GM21619 (cell line): ENCODE data around the gene TCAP.
"Not testable (repeated sequence)": the region's sequence is repeated elsewhere in the genome, so short reads cannot be mapped to it uniquely, and the experiment has no call there.

Experiments used
- ATAC-seq: cut with Tn5 transposase; IDR thresholded peaks from one replicate; pipeline ENCODE4 v1.9.1; 2021; ENCODE audit not compliant: unreplicated experiment

TCAP gene

GRCh38 chr17:39702901-39703893 is 38.0 kb downstream of the TCAP start:
- no peak for ATAC-seq

- no peak for ATAC-seq
Measured at GRCh38 chr17:39703913-39704312, 38.8 kb downstream of the TCAP start.

- no peak for ATAC-seq
Measured at GRCh38 chr17:39704821-39705551, 39.8 kb downstream of the TCAP start.

GRCh38 chr17:39705786-39706348 is 40.7 kb downstream of the TCAP start:
- ATAC-seq: no peak

- no peak for ATAC-seq
Measured at GRCh38 chr17:39706383-39706782, 41.2 kb downstream of the TCAP start.

- ATAC-seq: no peak
Measured at GRCh38 chr17:39706921-39707337, 41.8 kb downstream of the TCAP start.

- no peak for ATAC-seq
Measured at GRCh38 chr17:39709319-39709997, 44.3 kb downstream of the TCAP start.

- no peak for ATAC-seq
Measured at GRCh38 chr17:39709998-39710964, 45.1 kb downstream of the TCAP start.

GRCh38 chr17:39711071-39711470 is 45.9 kb downstream of the TCAP start:
- not testable (repeated sequence) for ATAC-seq

- no peak for ATAC-seq
Measured at GRCh38 chr17:39711851-39712250, 46.7 kb downstream of the TCAP start.

GRCh38 chr17:39714234-39714633 is 49.1 kb downstream of the TCAP start:
- ATAC-seq: no peak

- ATAC-seq: no peak
Measured at GRCh38 chr17:39715375-39716072, 50.4 kb downstream of the TCAP start.
